K562 (cell line): Measurements from ENCODE around the gene METRNL. TPM values are rescaled to one million over a fixed set of nuclear protein-coding genes. Genes with fewer than 3 reads are reported as not detected.

ENCODE experiments used
- ATAC-seq: fragments of 200-7000 bp; cut with Tn5 transposase; 3 replicates; pipeline ENCODE4 v1.9.1; 2020; ENCODE audit warnings: moderate library complexity
- BruUV-seq: library from RNA; stranded (reverse); fragments of 400-500 nt; replicated peaks from 2 replicates; lab custom pipeline; 2021; lab: Mats Ljungman, UMichigan
- CTCF ChIA-PET: fragments of 300-600 bp; formaldehyde crosslinking; extraction: SDS; loops from one replicate; lab custom pipeline; 2021; ENCODE audit warnings: low intra/inter-chr PET ratio; lab: Yijun Ruan, JAX
- POLR2A ChIA-PET: fragments of 300-600, 350-650 bp; sonication (Branson Sonifier 250); formaldehyde crosslinking; extraction: SDS; loops from one replicate; lab custom pipeline; 2021; ENCODE audit warnings: antibody characterized with exemption, inconsistent platforms; lab: Yijun Ruan, JAX
- DNase-seq, 4 experiments: peaks; one replicate each; pipeline versions ENCODE4 v3.0.0 to v3.0.0-alpha.2; 2011 to 2018; ENCODE audit warnings: low spot score in 3 of 4, mixed read lengths in 3 of 4; ENCODE audit errors: extremely low read depth in 1 of 4
- FAIRE-seq: peaks from 2 replicates; lab custom pipeline; 2011; peaks lifted over from hg19 to GRCh38; lab: Jason Lieb, UNC
- H2AFZ ChIP-seq: 2 replicates; pipeline ENCODE4 v1.6.0; 2011; ENCODE audit warnings: low read depth, low read length, control low read depth, inconsistent platforms
- H3K27ac ChIP-seq: fragments of 200-600 bp; 3 replicates; pipeline ENCODE4 v1.8.0; 2011; ENCODE audit warnings: low read depth, mild to moderate bottlenecking, control low read depth, inconsistent platforms, low read length, moderate library complexity, mixed read lengths; ENCODE audit errors: extremely low read depth
- H3K27me3 ChIP-seq, 2 experiments: fragments of 300-600 bp in 1 of 2; 2 replicates in 1 of 2; 3 replicates in 1 of 2; pipeline versions ENCODE4 v1.6.0 to v1.8.0; 2011; ENCODE audit warnings: inconsistent platforms in 2 of 2, low read length in 2 of 2, mild to moderate bottlenecking in 1 of 2, mixed read lengths in 1 of 2, moderate library complexity in 1 of 2; ENCODE audit not compliant: control insufficient read depth in 2 of 2, insufficient read depth in 2 of 2
- H3K36me3 ChIP-seq: fragments of 300-600 bp; 3 replicates; pipeline ENCODE4 v1.8.0; 2011; ENCODE audit warnings: mild to moderate bottlenecking, low read length, inconsistent platforms; ENCODE audit not compliant: control insufficient read depth, insufficient read depth
- H3K4me1 ChIP-seq, 2 experiments: fragments of 200-600 bp in 1 of 2; replicated peaks in 1 of 2; 2 replicates in 1 of 2; 3 replicates in 1 of 2; pipeline versions ENCODE4 v1.5.1 to v1.8.0; 2011; ENCODE audit warnings: inconsistent platforms in 2 of 2, low read length in 2 of 2, mild to moderate bottlenecking in 1 of 2, mixed read lengths in 1 of 2, moderate library complexity in 1 of 2; ENCODE audit not compliant: control insufficient read depth in 2 of 2, insufficient read depth in 2 of 2
- H3K4me2 ChIP-seq: 2 replicates; pipeline ENCODE4 v1.6.1; 2011; ENCODE audit warnings: low read length, control low read depth, inconsistent platforms, mixed read lengths; ENCODE audit not compliant: insufficient read depth
- H3K4me3 ChIP-seq: fragments of 200-600 bp; sonication (generic), shearing (Covaris generic); 2 replicates; pipeline ENCODE4 v1.5.1; 2016; ENCODE audit warnings: control low read depth, inconsistent platforms
- H3K79me2 ChIP-seq: fragments of 200-600 bp; 3 replicates; pipeline ENCODE4 v1.8.0; 2011; ENCODE audit warnings: low read length, inconsistent platforms; ENCODE audit not compliant: control insufficient read depth, insufficient read depth
- H3K9ac ChIP-seq, 2 experiments: 2 replicates each; pipeline versions ENCODE4 v1.6.0 to v1.6.1; 2011; ENCODE audit warnings: low read depth in 2 of 2, low read length in 2 of 2, control low read depth in 1 of 2, inconsistent platforms in 1 of 2, mild to moderate bottlenecking in 1 of 2, mixed read lengths in 1 of 2; ENCODE audit not compliant: insufficient read depth in 1 of 2
- H3K9me1 ChIP-seq: one replicate; pipeline ENCODE4 v1.6.0; 2011; ENCODE audit warnings: inconsistent platforms, mild to moderate bottlenecking, low read length, moderate library complexity; ENCODE audit not compliant: control insufficient read depth, insufficient read depth
- H3K9me3 ChIP-seq: replicated peaks from 2 replicates; pipeline ENCODE4 v1.5.1; 2011; ENCODE audit warnings: low read depth, low read length, inconsistent platforms; ENCODE audit not compliant: control insufficient read depth, insufficient read depth
- H4K20me1 ChIP-seq: replicated peaks from 2 replicates; pipeline ENCODE4 v1.6.1; 2011; ENCODE audit warnings: low read length, inconsistent platforms, mixed read lengths; ENCODE audit not compliant: control insufficient read depth, insufficient read depth
- ARID1B ChIP-seq: fragments of 450-650 bp; IDR thresholded peaks from 2 replicates; pipeline ENCODE4 v1.6.1; 2016; ENCODE audit warnings: antibody characterized with exemption, mild to moderate bottlenecking, inconsistent platforms
- CBFA2T3 ChIP-seq: fragments of 450-650 bp; IDR thresholded peaks from 2 replicates; pipeline ENCODE4 v1.6.1; 2017
- DPF2 ChIP-seq: fragments of 450-650 bp; IDR thresholded peaks from 2 replicates; pipeline ENCODE4 v1.6.1; 2016
- ETV5 ChIP-seq: sonication (generic); formaldehyde crosslinking; IDR thresholded peaks from 2 replicates; pipeline ENCODE4 v1.4.0; 2020; ENCODE audit warnings: low read depth, mild to moderate bottlenecking, missing genetic modification reagents
- FOXA1 ChIP-seq: fragments of 450-650 bp; IDR thresholded peaks from 2 replicates; pipeline ENCODE4 v1.6.1; 2016; ENCODE audit warnings: mild to moderate bottlenecking, borderline replicate concordance
- MBD1 ChIP-seq: fragments of 250-450 bp; sonication (Bioruptor Pico); IDR thresholded peaks from 2 replicates; pipeline ENCODE4 v1.8.0; 2022; ENCODE audit warnings: inconsistent platforms
- MTA2 ChIP-seq: fragments of 450-650 bp; IDR thresholded peaks from 2 replicates; pipeline ENCODE4 v1.6.1; 2016; ENCODE audit warnings: low read depth
- MYBL2 ChIP-seq, 2 experiments: fragments of 450-650 bp in 1 of 2; sonication (generic) in 1 of 2; formaldehyde crosslinking in 1 of 2; IDR thresholded peaks; 2 replicates each; pipeline versions ENCODE4 v1.6.1 to v1.8.1; 2017 to 2022; ENCODE audit warnings: borderline replicate concordance in 1 of 2, inconsistent platforms in 1 of 2, low read depth in 1 of 2, mild to moderate bottlenecking in 1 of 2, missing genetic modification reagents in 1 of 2, moderate library complexity in 1 of 2
- NFATC3 ChIP-seq: fragments of 450-650 bp; IDR thresholded peaks from 2 replicates; pipeline ENCODE4 v1.6.1; 2017; ENCODE audit warnings: mild to moderate bottlenecking
- NR3C1 ChIP-seq: sonication (generic); formaldehyde crosslinking; IDR thresholded peaks from 2 replicates; pipeline ENCODE4 v1.8.1; 2022; ENCODE audit warnings: missing genetic modification reagents
- PCBP1 ChIP-seq: fragments of 200-400 bp; formaldehyde crosslinking; IDR thresholded peaks from 2 replicates; pipeline ENCODE4 v1.6.1; 2018; ENCODE audit warnings: mild to moderate bottlenecking, low read depth, low read length; ENCODE audit not compliant: poor library complexity, severe bottlenecking
- PHB2 ChIP-seq: fragments of 450-650 bp; IDR thresholded peaks from 2 replicates; pipeline ENCODE4 v1.6.1; 2017; ENCODE audit warnings: low read depth
- RBBP5 ChIP-seq: fragments of 200-600 bp; sonication (generic); IDR thresholded peaks from 2 replicates; pipeline ENCODE4 v1.6.1; 2012; ENCODE audit warnings: borderline replicate concordance, mild to moderate bottlenecking, low read length, control low read depth, inconsistent platforms; ENCODE audit not compliant: insufficient read depth, poor library complexity, severe bottlenecking
- RCOR1 ChIP-seq, 2 experiments: IDR thresholded peaks; 2 replicates each; pipeline ENCODE4 v1.6.1; 2012; ENCODE audit warnings: low read depth in 2 of 2, low read length in 2 of 2, borderline replicate concordance in 1 of 2, improper control_type of control experiment in 1 of 2
- ZNF384 ChIP-seq: IDR thresholded peaks from 2 replicates; pipeline ENCODE4 v1.6.1; 2012; ENCODE audit warnings: low read depth, low read length, improper control_type of control experiment
- ZNF436 ChIP-seq: fragments of 250-450, 450-650 bp; sonication (Bioruptor Pico); formaldehyde crosslinking; IDR thresholded peaks from 2 replicates; pipeline ENCODE4 v1.7.0; 2020; ENCODE audit warnings: mild to moderate bottlenecking
- ZNF589 ChIP-seq: fragments of 200-800 bp; sonication (Bioruptor generic); IDR thresholded peaks from 2 replicates; pipeline ENCODE4 v1.6.1; 2016; ENCODE audit warnings: low read depth, missing genetic modification characterization, missing compliant biosample characterization
- ZNF699 ChIP-seq: fragments of 250-450 bp; sonication (Bioruptor Pico); IDR thresholded peaks from 2 replicates; pipeline ENCODE4 v1.8.0; 2021; ENCODE audit warnings: mild to moderate bottlenecking, moderate library complexity; ENCODE audit not compliant: insufficient replicate concordance
- WGBS: fragments of 100-300 bp; shearing (Covaris generic); methylation state at CpG from one replicate; pipeline ENCODE4 v1.1.6; 2016; ENCODE audit warnings: low coverage, mixed read lengths; ENCODE audit not compliant: insufficient coverage; ENCODE audit errors: missing lambda C conversion rate; 5-methylcytosine and 5-hydroxymethylcytosine counted together
- in situ Hi-C: fragments of 300-500 bp; cut with MboI; formaldehyde crosslinking; loops from 4 replicates; pipeline ENCODE4 v1.15.0; 2018; ENCODE audit warnings: inconsistent platforms, mixed read lengths
- intact Hi-C: fragments of 100-400 bp; cut with micrococcal nuclease; formaldehyde crosslinking; loops from 2 replicates; pipeline ENCODE4 v1.14.2; 2022
- polyA plus RNA-seq, 8 experiments: library from polyadenylated mRNA; depleted of rRNA in 4 of 8; stranded (reverse) in 5 of 8; unstranded in 3 of 8; fragments of >200 nt; fragmentation: Nextera tagmentation in 2 of 8; fragmentation: Illumina TruSeq in 1 of 8; extraction: Ambion mirVana in 2 of 8; extraction: Trizol in 1 of 8; gene quantifications; 2 replicates each; pipeline versions ENCODE4 v1.2.1 to v1.2.3, GENCODE V29; 2011 to 2014; ENCODE audit warnings: inconsistent platforms in 1 of 8, missing spikeins in 1 of 8
- total RNA-seq, 7 experiments: library from RNA; depleted of rRNA in 6 of 7; stranded (reverse); fragments of >200 nt in 6 of 7; fragmentation: Illumina TruSeq in 2 of 7; extraction: Trizol in 2 of 7; gene quantifications; 2 replicates each; pipeline versions ENCODE4 v1.2.1 to v1.2.3, GENCODE V29; 2011 to 2021; ENCODE audit warnings: low replicate concordance in 1 of 7
- TF ChIP-seq, protein P1 (sequence below): sonication (generic); formaldehyde crosslinking; IDR thresholded peaks from 2 replicates; pipeline ENCODE4 v1.8.1; 2022; ENCODE audit warnings: missing genetic modification reagents

Gene METRNL
- total and polyA plus RNA-seq, 9 of the 15 experiments (the other 6 are each of a cell fraction or from before 2014, with no cell fraction given) = 0.17 to 31.8 (median 2.9) TPM

GRCh38 chr17:83109793-83110645 lies 30.6 kb downstream of the METRNL start:
- Histone ChIP-seq H2AFZ (no peak overlapping the region), H3K27ac (no peak overlapping the region), H4K20me1 (peaks cover 4% of the 10 kb centered on the region; the same call in 1 of the 2 replicates), H3K9ac (no peak overlapping the region), H3K9me3 (no peaks in the 10 kb centered on the region; the same call in 1 of the 2 replicates), H3K4me2 (0 out of 2 replicates have a peak overlapping the region, but pooled peaks have one; percentile 59), H3K4me3 (no peak overlapping the region), H3K27me3 (peaks cover 20 to 80% of the 10 kb centered on the region in 2 experiments), H3K9me1 (no peaks in the 10 kb centered on the region), H3K36me3 (no peaks in the 10 kb centered on the region), H3K79me2 (no peaks in the 10 kb centered on the region), H3K4me1 (peaks cover 8 to 42% of the 10 kb centered on the region in 2 experiments; a peak in 4 of 5 replicates)
- in situ Hi-C loops (no loop called here), intact Hi-C loops (no loop called here)
- ATAC-seq (peak; percentile 35; the same call in 1 of the 3 replicates), FAIRE-seq (peak; percentile 51), DNase-seq (peak in 1 of 4 experiments; percentile 39)
- CTCF ChIA-PET = no interaction called here
- POLR2A ChIA-PET = no interaction called here
- 32% methylated on average over 32 of the region's 37 CpGs for WGBS
- BruUV-seq = no TSS peak
- TF ChIP-seq PCBP1 (no peak), FOXA1 (no peak), ETV5 (CRISPR knock-in tag) (peak; percentile 53; the same call in 1 of the 2 replicates), MYBL2 (IDR thresholded peaks at IDR 0.05; ENCODE audit: low read depth) (no peak), MYBL2 (CRISPR knock-in tag; IDR thresholded peaks at IDR 0.05; ENCODE audit: borderline replicate concordance) (no peak), NR3C1 (CRISPR knock-in tag) (no peak), RCOR1 (IDR thresholded peaks at IDR 0.05; ENCODE audit: borderline replicate concordance in 1 of 2, low read depth in 2 of 2, low read length in 2 of 2) (peak in 1 of 2 experiments; percentile 95; a peak in 2 of 4 replicates), ZNF699 (no peak), PHB2 (no peak), ZNF589 (CRISPR knock-in tag) (no peak), MBD1 (CRISPR knock-in tag) (no peak), MTA2 (no peak), RBBP5 (no peak), ZNF384 (no peak), DPF2 (peak; percentile 55; the same call in 1 of the 2 replicates), CBFA2T3 (0 out of 2 replicates have a peak, but pooled peaks have one; percentile 39), ARID1B (peak; percentile 47), NFATC3 (no peak), ZNF436 (CRISPR knock-in tag) (no peak)
- TF ChIP-seq, protein P1, sequence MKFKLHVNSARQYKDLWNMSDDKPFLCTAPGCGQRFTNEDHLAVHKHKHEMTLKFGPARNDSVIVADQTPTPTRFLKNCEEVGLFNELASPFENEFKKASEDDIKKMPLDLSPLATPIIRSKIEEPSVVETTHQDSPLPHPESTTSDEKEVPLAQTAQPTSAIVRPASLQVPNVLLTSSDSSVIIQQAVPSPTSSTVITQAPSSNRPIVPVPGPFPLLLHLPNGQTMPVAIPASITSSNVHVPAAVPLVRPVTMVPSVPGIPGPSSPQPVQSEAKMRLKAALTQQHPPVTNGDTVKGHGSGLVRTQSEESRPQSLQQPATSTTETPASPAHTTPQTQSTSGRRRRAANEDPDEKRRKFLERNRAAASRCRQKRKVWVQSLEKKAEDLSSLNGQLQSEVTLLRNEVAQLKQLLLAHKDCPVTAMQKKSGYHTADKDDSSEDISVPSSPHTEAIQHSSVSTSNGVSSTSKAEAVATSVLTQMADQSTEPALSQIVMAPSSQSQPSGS (CRISPR knock-in tag) = no peak
